Measurements from ENCODE around the gene UBR2.
"Not testable (repeated sequence)": the region's sequence is repeated elsewhere in the genome, so short reads cannot be mapped to it uniquely, and the experiment has no call there.

UBR2 gene

DNA sequence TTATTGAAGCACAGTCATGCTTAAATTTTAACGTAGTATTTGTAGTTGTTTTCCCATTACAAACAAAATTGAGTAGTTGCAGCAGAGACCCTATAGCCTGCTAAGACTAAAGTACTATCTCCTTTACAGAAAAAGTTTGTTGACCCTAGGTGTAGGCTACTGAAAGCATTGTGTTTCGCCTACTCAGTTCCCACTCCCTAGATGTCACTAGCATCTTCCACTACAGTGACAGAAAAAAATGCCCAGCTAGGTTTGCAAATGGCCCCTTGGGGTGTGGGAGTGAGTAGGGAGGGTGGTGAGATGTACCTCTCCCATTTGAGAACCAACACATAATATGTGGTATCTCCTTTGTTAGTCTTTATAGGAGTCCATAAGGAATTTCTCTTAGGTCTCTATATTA lies 34.5 kb downstream of the UBR2 start:
- no peak for TF ChIP-seq CTCF (IDR thresholded peaks at IDR 0.05; ENCODE audit: low read depth, low read length, missing control alignments)
- DNase-seq (ENCODE audit: low read depth) = no peak
- H3K4me3 ChIP-seq (ENCODE audit: low read depth, low read length) = no peak overlapping the region

DNA sequence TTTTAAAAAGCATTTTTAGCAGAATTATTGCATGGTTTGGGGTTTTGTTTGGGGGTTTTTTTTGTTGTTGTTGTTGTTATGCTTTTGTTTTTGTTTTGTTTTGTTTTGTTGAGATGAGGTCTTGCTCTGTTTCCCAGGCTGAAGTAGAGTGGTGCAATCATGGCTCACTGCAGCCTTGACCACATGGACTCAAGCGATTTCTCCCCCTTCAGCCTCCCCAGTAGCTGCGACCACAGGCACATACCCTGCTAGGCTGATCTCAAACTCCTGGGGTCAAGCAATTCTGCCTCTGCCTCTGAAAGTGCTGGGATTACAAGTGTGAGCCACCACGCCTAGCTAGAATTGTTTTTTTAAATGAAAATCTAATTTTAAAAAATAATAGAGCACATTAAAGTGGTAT lies 35.7 kb downstream of the UBR2 start:
- H3K4me3 ChIP-seq (ENCODE audit: low read depth, low read length) = no peak overlapping the region

GRCh38 chr6:42604150-42604549 lies 40.3 kb downstream of the UBR2 start:
- no peak for TF ChIP-seq CTCF (IDR thresholded peaks at IDR 0.05; ENCODE audit: low read depth, low read length, missing control alignments)
- no peak overlapping the region for H3K4me3 ChIP-seq (ENCODE audit: low read depth, low read length)
- no peak for DNase-seq (ENCODE audit: low read depth)

More for the DNA sequence above, 35.7 kb downstream of the UBR2 start:
- no peak for DNase-seq (ENCODE audit: low read depth)
- no peak for TF ChIP-seq CTCF (IDR thresholded peaks at IDR 0.05; ENCODE audit: low read depth, low read length, missing control alignments)

- not testable (repeated sequence) for H3K4me3 ChIP-seq (ENCODE audit: low read depth, low read length); DNase-seq (ENCODE audit: low read depth)
These were observed 40.9 kb downstream of the UBR2 start for GRCh38 chr6:42604699-42605098.

GRCh38 chr6:42610416-42610815 lies 46.6 kb downstream of the UBR2 start:
- DNase-seq (ENCODE audit: low read depth) = no peak
- TF ChIP-seq CTCF (IDR thresholded peaks at IDR 0.05; ENCODE audit: low read depth, low read length, missing control alignments) = no peak
- H3K4me3 ChIP-seq (ENCODE audit: low read depth, low read length) = no peak overlapping the region

GRCh38 chr6:42615518-42615917 lies 51.7 kb downstream of the UBR2 start:
- no peak for TF ChIP-seq CTCF (IDR thresholded peaks at IDR 0.05; ENCODE audit: low read depth, low read length, missing control alignments)
- H3K4me3 ChIP-seq (ENCODE audit: low read depth, low read length) = no peak overlapping the region
- DNase-seq (ENCODE audit: low read depth) = no peak

- no peak for TF ChIP-seq CTCF (IDR thresholded peaks at IDR 0.05; ENCODE audit: low read depth, low read length, missing control alignments)
- no peak for DNase-seq (ENCODE audit: low read depth)
- no peak overlapping the region for H3K4me3 ChIP-seq (ENCODE audit: low read depth, low read length)
These were observed 52.9 kb downstream of the UBR2 start for GRCh38 chr6:42616716-42617115.

DNA sequence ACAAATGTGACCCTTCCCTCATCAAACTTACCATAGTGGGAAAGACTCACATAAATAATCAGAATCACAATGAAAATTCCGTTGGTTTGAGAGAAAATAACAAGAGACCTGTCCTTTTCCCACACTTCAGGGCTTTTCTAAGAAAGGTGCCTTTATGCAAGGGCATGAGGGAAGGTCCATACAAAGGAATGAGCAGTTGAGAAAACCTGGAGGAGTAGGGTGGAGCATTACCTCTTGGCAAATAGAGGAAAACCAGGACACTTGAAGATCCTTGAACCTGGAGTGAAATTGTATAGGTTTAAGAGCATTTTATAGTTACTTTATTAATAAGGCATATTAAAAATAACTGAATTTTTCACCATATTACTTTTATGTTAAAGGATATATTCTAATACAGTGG lies 54.3 kb downstream of the UBR2 start:
- no peak for TF ChIP-seq CTCF (IDR thresholded peaks at IDR 0.05; ENCODE audit: low read depth, low read length, missing control alignments)
- no peak for DNase-seq (ENCODE audit: low read depth)
- no peak overlapping the region for H3K4me3 ChIP-seq (ENCODE audit: low read depth, low read length)
